Uterus (tissue), 4 donors: ENCODE data around the gene TIMM13. TPM values are rescaled to one million over a fixed set of nuclear protein-coding genes. Genes with fewer than 3 reads are reported as not detected.

ENCODE experiments used
- DNase-seq, 2 donors: peaks; one replicate each; pipeline ENCODE4 v3.0.0-alpha.2; 2019 to 2020
- H3K27ac ChIP-seq, 2 donors: fragments of 200-600 bp; sonication (generic); 1 replicate in 1 of 2; 2 replicates in 1 of 2; pipeline ENCODE4 v1.5.1; 2016 to 2018
- H3K27me3 ChIP-seq, 2 donors: fragments of 200-600 bp; sonication (generic); one replicate each; pipeline ENCODE4 v1.5.1; 2018 to 2019; ENCODE audit warnings: control low read depth in 1 of 2
- H3K36me3 ChIP-seq, 2 donors: fragments of 200-600 bp; sonication (generic); one replicate each; pipeline ENCODE4 v1.5.1; 2019; ENCODE audit warnings: control low read depth in 1 of 2
- H3K4me1 ChIP-seq, 2 donors: fragments of 200-600 bp; sonication (generic); one replicate each; pipeline ENCODE4 v1.5.1; 2018 to 2019; ENCODE audit warnings: control low read depth in 1 of 2
- H3K4me3 ChIP-seq, 2 donors: fragments of 200-600 bp; sonication (generic); 1 replicate in 1 of 2; 2 replicates in 1 of 2; pipeline ENCODE4 v1.5.1; 2018 to 2019; ENCODE audit warnings: mild to moderate bottlenecking in 1 of 2
- H3K9me3 ChIP-seq, 2 donors: fragments of 200-600 bp; sonication (generic); one replicate each; pipeline ENCODE4 v1.5.1; 2019; ENCODE audit warnings: control low read depth in 1 of 2
- POLR2A ChIP-seq, 2 donors: fragments of 450-650 bp; IDR thresholded peaks; one replicate each; pipeline ENCODE4 v1.6.1; 2016; ENCODE audit warnings: antibody characterized with exemption in 2 of 2, mild to moderate bottlenecking in 1 of 2, moderate library complexity in 1 of 2
- intact Hi-C: fragments of 100-400 bp; cut with DNase I; formaldehyde crosslinking; loops from one replicate; pipeline ENCODE4 v1.15.1; 2023; ENCODE audit warnings: low total_unique reads
- total RNA-seq, 4 donors: library from RNA; depleted of rRNA in 3 of 4; stranded (reverse); fragments of >200 nt in 3 of 4; gene quantifications; one replicate each; pipeline versions ENCODE4 v1.1.0 to v1.2.4, GENCODE V29; 2014 to 2023
- TF ChIP-seq, protein P1 (sequence below), 4 experiments: fragments of 200-600 bp in 2 of 4; fragments of 450-650 bp in 2 of 4; sonication (generic) in 2 of 4; IDR thresholded peaks; one replicate each; pipeline ENCODE4 v1.5.1; 2016 to 2019; ENCODE audit warnings: antibody characterized with exemption in 4 of 4, mild to moderate bottlenecking in 2 of 4, moderate library complexity in 1 of 4
- donor health status: DM: yes; HTN: yes; CAD: no.

Gene TIMM13
- total RNA-seq = 10 to 100 TPM in 3 of 4 donors, 1 to 10 TPM in 1; 6.5 to 53.8 (median 31.9) TPM

DNA sequence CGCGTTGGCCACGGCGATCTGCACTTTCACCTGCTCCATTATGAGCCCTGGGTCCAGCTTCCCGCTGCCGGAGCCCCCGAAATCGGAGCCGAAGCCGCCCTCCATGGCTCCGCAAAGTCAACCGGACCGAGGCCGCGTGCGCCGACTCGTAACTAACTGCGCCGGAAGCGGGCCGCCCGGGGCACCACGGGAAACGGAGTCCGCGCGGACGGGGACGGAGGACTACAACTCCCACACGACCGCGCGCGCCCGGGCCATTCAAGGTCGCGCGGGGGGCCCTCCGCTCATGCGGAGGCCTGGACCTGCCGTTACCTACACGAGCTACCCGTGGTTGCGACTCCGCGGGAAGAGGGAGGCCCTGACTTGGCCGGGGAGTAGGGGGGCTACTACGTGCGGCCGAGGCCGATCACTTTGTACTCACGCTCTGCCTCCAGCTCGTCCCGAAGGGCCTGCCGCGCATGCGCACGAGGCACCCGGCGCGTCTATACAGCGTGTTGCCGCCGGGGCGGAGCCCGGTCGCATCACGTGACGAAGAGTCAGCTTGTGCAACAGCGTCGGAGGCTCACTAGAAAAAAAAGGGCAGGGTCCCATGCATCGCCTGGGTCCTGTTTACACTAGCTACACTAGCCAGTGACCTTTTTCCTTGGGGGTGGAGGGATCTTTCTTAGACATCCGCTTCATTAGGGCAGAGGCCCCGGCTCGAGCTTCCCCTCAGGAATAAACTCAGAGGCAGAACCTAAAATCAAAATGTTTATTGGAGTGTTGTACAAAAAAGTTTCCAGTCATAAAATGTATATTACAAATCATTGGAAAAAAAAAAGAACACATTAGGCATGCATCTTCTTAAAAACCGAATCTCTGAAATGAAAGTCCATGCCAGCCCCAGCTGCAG lies at the start of gene TIMM13:
Gene TIMM13, minus strand, starts transcription at position 158 of the 892 bp plus-strand sequence. Its CDS starts 53 bp downstream, at position 105.
- H3K27me3 ChIP-seq = no peaks in the 10 kb centered on the region
- peaks cover 6 to 29% of the 10 kb centered on the region in 2 donors for H3K4me1 ChIP-seq
- TF ChIP-seq POLR2A (IDR thresholded peaks at IDR 0.05) = peak in 1 of 2 donors; percentile 72
- TF ChIP-seq, protein P1, sequence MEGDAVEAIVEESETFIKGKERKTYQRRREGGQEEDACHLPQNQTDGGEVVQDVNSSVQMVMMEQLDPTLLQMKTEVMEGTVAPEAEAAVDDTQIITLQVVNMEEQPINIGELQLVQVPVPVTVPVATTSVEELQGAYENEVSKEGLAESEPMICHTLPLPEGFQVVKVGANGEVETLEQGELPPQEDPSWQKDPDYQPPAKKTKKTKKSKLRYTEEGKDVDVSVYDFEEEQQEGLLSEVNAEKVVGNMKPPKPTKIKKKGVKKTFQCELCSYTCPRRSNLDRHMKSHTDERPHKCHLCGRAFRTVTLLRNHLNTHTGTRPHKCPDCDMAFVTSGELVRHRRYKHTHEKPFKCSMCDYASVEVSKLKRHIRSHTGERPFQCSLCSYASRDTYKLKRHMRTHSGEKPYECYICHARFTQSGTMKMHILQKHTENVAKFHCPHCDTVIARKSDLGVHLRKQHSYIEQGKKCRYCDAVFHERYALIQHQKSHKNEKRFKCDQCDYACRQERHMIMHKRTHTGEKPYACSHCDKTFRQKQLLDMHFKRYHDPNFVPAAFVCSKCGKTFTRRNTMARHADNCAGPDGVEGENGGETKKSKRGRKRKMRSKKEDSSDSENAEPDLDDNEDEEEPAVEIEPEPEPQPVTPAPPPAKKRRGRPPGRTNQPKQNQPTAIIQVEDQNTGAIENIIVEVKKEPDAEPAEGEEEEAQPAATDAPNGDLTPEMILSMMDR (IDR thresholded peaks at IDR 0.05) = peak in 2 of 4 experiments; percentile 7 to 27
- H3K4me3 ChIP-seq = peak within 1 kb of the TSS; percentile 62 to 70
- no peaks in the 10 kb centered on the region for H3K9me3 ChIP-seq
- H3K36me3 ChIP-seq = no peaks in the 10 kb centered on the region
- DNase-seq = peak; percentile 95 to 97
- intact Hi-C loops = no loop called here
- peak within 1 kb of the TSS; percentile 94 to 97 for H3K27ac ChIP-seq

DNA sequence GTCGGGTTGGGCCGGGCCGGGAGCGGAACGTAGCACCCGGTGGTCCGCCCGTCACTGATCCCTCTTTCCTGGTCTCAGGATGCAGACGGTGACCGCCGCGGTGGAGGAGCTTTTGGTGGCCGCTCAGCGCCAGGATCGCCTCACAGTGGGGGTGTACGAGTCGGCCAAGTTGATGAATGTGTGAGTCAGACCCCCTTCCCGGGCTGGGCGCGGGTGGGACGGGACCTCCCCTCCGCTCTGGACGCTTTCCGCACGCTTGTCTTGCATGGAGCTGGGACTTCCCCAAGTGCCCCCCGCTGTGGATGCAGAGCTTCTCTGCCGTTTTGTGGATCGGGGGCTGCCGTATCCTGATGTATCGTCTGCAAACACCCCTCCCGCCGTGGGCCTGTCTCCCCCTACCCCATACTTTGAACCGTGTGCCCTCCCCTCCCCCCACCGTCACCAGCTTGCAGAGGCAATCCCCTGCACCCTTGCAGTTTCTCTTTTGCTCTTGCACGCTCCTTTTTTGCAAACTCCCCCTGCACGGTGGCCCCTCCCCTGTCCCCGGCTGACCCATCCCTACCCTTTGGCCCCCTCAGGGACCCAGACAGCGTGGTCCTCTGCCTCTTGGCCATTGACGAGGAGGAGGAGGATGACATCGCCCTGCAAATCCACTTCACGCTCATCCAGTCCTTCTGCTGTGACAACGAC lies 49.2 kb upstream of the TIMM13 start:
- DNase-seq = peak; percentile 50 to 55
- no peak for TF ChIP-seq POLR2A (IDR thresholded peaks at IDR 0.05)
- TF ChIP-seq, protein P1 (IDR thresholded peaks at IDR 0.05) = no peak
- H3K27me3 ChIP-seq = no peaks in the 10 kb centered on the region
- H3K27ac ChIP-seq = peak overlapping the region; percentile 84 to 89
- H3K36me3 ChIP-seq = no peaks in the 10 kb centered on the region
- no peaks in the 10 kb centered on the region for H3K9me3 ChIP-seq
- H3K4me3 ChIP-seq = peak overlapping the region; percentile 64 to 70
- H3K4me1 ChIP-seq = peaks cover 0 to 16% of the 10 kb centered on the region in 2 donors
- intact Hi-C loops = loop anchor here (5.0 to 10.0 kb wide), 2 partner anchors 66 to 98 kb away; no protein-coding TSS in a partner anchor

DNA sequence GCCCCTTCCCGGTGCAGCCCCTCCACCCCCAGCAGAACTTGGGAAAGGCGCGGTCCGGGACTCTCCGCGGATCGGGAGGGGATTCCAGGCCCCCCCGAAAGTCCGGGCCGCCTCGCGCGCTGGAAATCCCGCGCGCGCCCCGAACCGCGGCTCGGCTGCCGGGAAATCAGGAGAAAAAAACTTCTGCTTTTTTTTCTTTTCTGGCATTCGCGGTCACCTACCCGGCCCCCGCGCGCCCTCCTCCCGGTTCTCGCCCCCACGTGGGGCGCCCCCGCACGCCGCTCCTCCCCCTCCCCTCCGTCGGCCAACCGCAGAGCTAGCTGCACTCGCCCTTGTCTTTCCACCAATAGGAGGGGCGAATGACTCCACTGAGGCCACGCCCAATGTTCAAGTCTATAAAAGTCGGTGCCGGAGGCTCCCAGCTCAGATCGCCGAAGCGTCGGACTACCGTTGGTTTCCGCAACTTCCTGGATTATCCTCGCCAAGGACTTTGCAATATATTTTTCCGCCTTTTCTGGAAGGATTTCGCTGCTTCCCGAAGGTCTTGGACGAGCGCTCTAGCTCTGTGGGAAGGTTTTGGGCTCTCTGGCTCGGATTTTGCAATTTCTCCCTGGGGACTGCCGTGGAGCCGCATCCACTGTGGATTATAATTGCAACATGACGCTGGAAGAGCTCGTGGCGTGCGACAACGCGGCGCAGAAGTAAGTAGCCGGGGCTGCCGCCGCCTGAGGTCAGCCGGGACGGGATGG lies 48.5 kb upstream of the TIMM13 start, which contains the start of gene GADD45B:
Gene GADD45B, plus strand, starts transcription at position 426 of the 749 bp plus-strand sequence. Its CDS starts 232 bp downstream, at position 658.
- intact Hi-C loops = loop anchor here (5.0 to 10.0 kb wide), 2 partner anchors 66 to 99 kb away; no protein-coding TSS in a partner anchor
- TF ChIP-seq, protein P1 (IDR thresholded peaks at IDR 0.05) = peak in 1 of 4 experiments; percentile 50
- TF ChIP-seq POLR2A (IDR thresholded peaks at IDR 0.05) = peak; percentile 100
- peak within 1 kb of the TSS; percentile 64 to 70 for H3K4me3 ChIP-seq
- H3K9me3 ChIP-seq = no peaks in the 10 kb centered on the region
- no peaks in the 10 kb centered on the region for H3K36me3 ChIP-seq
- H3K27me3 ChIP-seq = no peaks in the 10 kb centered on the region
- H3K27ac ChIP-seq = peak within 1 kb of the TSS; percentile 84 to 89
- H3K4me1 ChIP-seq = peaks cover 0 to 16% of the 10 kb centered on the region in 2 donors
- DNase-seq = peak; percentile 98

DNA sequence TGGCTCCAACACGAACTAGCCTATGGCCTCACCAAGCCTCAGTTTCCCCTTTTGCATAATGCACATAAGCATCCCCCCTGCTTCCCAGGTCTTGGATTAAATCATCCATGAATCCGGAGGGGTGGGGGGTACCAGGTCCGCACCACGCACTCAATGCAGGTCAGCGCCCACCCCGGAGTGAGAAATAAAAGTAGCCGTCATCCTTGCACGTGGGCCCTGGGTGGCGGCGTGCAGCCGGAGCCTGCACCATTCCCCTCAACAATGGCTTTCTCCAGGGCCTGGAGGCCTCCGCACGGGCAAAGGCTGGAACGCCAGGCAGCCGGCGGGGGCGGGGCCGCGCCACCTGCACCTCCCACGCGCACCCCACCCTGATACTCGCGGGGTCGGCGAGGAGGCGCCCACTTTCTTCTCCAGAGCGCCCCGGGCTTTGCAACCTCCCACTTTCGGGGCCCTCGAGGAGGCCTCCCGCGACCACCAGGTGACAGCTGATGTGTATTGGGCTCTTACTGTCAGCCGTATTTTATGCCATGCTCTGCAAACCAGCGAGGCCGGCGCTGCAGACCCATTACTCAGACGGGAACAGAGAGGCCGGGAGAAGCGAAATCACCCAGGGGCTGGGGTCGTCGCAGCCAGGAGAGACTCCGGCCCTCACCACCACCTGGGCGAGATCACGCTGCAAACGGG lies 47.8 kb upstream of the TIMM13 start:
- peaks cover 0 to 16% of the 10 kb centered on the region in 2 donors for H3K4me1 ChIP-seq
- H3K27ac ChIP-seq = peak overlapping the region; percentile 84 to 89
- H3K9me3 ChIP-seq = no peaks in the 10 kb centered on the region
- no peaks in the 10 kb centered on the region for H3K27me3 ChIP-seq
- no peaks in the 10 kb centered on the region for H3K36me3 ChIP-seq
- intact Hi-C loops = loop anchor here (5.0 to 10.0 kb wide), 2 partner anchors 67 to 100 kb away; no protein-coding TSS in a partner anchor
- TF ChIP-seq, protein P1 (IDR thresholded peaks at IDR 0.05) = no peak
- no peak for TF ChIP-seq POLR2A (IDR thresholded peaks at IDR 0.05)
- DNase-seq = peak; percentile 63
- peak overlapping the region; percentile 64 to 70 for H3K4me3 ChIP-seq
